ENCODE measurements around the gene DLK2. TPM values are rescaled to one million over a fixed set of nuclear protein-coding genes. Genes with fewer than 3 reads are reported as not detected.
"Not testable (repeated sequence)": the region's sequence is repeated elsewhere in the genome, so short reads cannot be mapped to it uniquely, and the experiment has no call there.

The DLK2 gene
- total RNA-seq, 1 experiment from 2014 or later = 3.6 TPM

DNA sequence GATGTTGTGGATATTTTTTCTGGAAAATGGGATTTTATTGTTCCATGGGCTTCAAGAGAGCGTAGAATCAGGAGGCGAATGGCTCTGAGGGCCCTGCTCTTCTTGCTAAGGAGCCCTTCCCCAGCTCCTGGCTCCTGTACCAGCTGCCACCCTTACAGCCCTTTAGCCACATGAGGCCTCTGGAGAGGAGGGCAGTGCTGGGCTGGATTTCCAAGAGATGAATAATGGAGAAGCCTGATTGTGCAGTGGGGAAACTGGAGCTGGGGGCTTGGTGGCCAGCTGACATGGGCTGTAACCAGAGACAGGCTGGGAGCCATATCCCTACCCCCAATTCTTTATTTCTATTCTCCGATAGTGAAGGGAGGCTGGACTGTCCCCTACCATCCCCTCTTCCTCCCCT is 45.6 kb upstream of the DLK2 start:
- CTCF ChIA-PET = no interaction called here

DNA sequence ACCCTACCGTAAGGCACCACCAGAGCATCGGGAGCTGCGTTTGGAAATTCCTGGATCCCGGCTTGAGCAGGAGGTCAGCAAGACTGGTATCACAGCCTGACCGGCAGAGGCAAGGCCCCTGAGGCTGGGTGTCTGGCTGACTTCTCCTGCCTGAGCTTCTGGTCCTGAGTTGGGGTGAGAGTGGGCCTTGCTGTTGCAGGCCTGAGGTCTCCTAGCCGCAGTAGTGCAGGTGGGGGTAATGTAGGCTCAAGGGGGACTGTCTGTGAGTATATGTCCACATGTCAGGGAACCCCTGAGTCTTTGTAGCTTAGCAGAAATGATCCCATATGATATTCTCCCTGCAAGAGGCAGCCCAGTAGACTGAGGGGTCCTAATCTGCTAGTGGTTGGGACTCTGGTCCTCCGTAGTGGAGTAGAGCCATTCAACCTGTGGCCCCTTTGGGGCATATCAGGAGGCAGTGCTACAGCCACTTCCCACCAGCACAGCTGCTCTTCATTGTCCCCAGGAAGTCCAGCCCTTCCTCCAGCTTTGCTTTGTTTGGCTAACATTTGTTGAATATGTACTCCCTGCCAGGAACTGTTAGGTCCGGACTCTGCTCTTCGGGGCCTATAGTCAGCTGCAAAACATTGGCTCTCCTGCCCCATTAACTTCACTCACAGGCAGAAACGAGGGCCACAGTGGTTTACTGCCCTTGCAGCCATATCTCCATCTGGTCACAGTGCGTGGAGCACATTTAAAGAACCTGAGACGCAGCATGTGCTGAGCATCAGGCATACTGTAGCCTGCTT is 43.9 kb upstream of the DLK2 start:
- H2AFZ ChIP-seq = no peak overlapping the region
- H3K4me1 ChIP-seq (replicated peaks; ENCODE audit: insufficient read depth) = peaks cover 28% of the 10 kb centered on the region
- peaks cover 15% of the 10 kb centered on the region; the same call in 1 of the 2 replicates for H3K36me3 ChIP-seq (ENCODE audit: low read depth)
- ChIA-PET POLR2A (ENCODE audit: unreplicated experiment) (no interaction called here), CTCF (no interaction called here)
- no peaks in the 10 kb centered on the region for H3K9me2 ChIP-seq (ENCODE audit: insufficient read depth)
- no peaks in the 10 kb centered on the region for H3K27me3 ChIP-seq (ENCODE audit: insufficient read depth, low read depth)
- DNase-seq = no peak
- H3F3A ChIP-seq (ENCODE audit: insufficient read depth, low read depth) = peaks cover 27% of the 10 kb centered on the region; the same call in 1 of the 2 replicates
- H3K4me2 ChIP-seq = no peak overlapping the region
- TF ChIP-seq EZH2 (IDR thresholded peaks at IDR 0.05; ENCODE audit: low read depth) = no peak
- TF ChIP-seq, protein P1, sequence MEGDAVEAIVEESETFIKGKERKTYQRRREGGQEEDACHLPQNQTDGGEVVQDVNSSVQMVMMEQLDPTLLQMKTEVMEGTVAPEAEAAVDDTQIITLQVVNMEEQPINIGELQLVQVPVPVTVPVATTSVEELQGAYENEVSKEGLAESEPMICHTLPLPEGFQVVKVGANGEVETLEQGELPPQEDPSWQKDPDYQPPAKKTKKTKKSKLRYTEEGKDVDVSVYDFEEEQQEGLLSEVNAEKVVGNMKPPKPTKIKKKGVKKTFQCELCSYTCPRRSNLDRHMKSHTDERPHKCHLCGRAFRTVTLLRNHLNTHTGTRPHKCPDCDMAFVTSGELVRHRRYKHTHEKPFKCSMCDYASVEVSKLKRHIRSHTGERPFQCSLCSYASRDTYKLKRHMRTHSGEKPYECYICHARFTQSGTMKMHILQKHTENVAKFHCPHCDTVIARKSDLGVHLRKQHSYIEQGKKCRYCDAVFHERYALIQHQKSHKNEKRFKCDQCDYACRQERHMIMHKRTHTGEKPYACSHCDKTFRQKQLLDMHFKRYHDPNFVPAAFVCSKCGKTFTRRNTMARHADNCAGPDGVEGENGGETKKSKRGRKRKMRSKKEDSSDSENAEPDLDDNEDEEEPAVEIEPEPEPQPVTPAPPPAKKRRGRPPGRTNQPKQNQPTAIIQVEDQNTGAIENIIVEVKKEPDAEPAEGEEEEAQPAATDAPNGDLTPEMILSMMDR (conservative IDR thresholded peaks at IDR 0.05) = no peak
- H3K79me2 ChIP-seq (ENCODE audit: low read depth) = peaks cover 4% of the 10 kb centered on the region; the same call in 1 of the 2 replicates
- H3K4me3 ChIP-seq = no peak overlapping the region
- H3K9me3 ChIP-seq (ENCODE audit: insufficient read depth, low read depth) = no peaks in the 10 kb centered on the region
- no peak overlapping the region for H3K27ac ChIP-seq
- BruUV-seq (replicated peaks) = no TSS peak
- H4K20me1 ChIP-seq (ENCODE audit: insufficient read depth) = 0 out of 2 replicates have a peak, but pooled peaks cover 5% of the 10 kb centered on the region
- intact Hi-C loops (cut with micrococcal nuclease; ENCODE audit: unreplicated experiment) = loop anchor here (5.0 to 10.0 kb wide), 3 partner anchors 64 to 324 kb away; partner anchors contain the start of genes CRIP3 and SRF

More for the DNA sequence above, 45.6 kb upstream of the DLK2 start:
- H3K79me2 ChIP-seq (ENCODE audit: low read depth) = peaks cover 4% of the 10 kb centered on the region; the same call in 1 of the 2 replicates
- POLR2A ChIA-PET (ENCODE audit: unreplicated experiment) = no interaction called here
- 0 out of 2 replicates have a peak, but pooled peaks cover under 1% of the 10 kb centered on the region for H4K20me1 ChIP-seq (ENCODE audit: insufficient read depth)
- H3K9me2 ChIP-seq (ENCODE audit: insufficient read depth) = no peaks in the 10 kb centered on the region
- peaks cover 14% of the 10 kb centered on the region for H3K4me1 ChIP-seq (replicated peaks; ENCODE audit: insufficient read depth)
- H3K27ac ChIP-seq = no peak overlapping the region
- peaks cover 19% of the 10 kb centered on the region; the same call in 1 of the 2 replicates for H3F3A ChIP-seq (ENCODE audit: insufficient read depth, low read depth)
- no TSS peak for BruUV-seq (replicated peaks)
- H3K4me2 ChIP-seq = no peak overlapping the region
- peaks cover 15% of the 10 kb centered on the region; the same call in 1 of the 2 replicates for H3K36me3 ChIP-seq (ENCODE audit: low read depth)
- H2AFZ ChIP-seq = no peak overlapping the region
- no peaks in the 10 kb centered on the region for H3K27me3 ChIP-seq (ENCODE audit: insufficient read depth, low read depth)
- intact Hi-C loops (cut with micrococcal nuclease; ENCODE audit: unreplicated experiment) = no loop called here
- TF ChIP-seq, protein P1 (conservative IDR thresholded peaks at IDR 0.05) = no peak
- TF ChIP-seq EZH2 (IDR thresholded peaks at IDR 0.05; ENCODE audit: low read depth) = no peak
- no peak for DNase-seq
- H3K4me3 ChIP-seq = no peak overlapping the region
- no peaks in the 10 kb centered on the region for H3K9me3 ChIP-seq (ENCODE audit: insufficient read depth, low read depth)

DNA sequence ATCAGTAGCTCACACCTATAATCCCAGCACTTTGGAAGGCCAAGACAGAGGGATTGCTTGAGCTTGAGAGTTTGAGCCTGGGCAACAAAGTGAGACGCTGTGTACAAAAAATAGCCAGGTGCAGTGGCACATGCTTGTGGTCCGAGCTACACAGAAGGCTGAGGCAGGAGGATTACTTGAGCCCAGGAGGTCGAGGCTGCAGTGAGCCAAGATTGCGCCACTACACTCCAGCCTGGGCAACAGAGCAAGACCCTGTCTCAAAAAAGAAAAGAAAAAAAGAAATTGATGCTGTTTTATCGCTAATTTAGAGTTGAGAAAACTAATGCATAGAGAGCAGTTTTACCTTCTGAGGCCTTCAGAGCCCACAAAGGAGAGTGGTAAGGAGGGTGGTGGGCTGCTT is 42.9 kb upstream of the DLK2 start:
- H3K9me3 ChIP-seq (ENCODE audit: insufficient read depth, low read depth); H3K27ac ChIP-seq; DNase-seq; H3K79me2 ChIP-seq (ENCODE audit: low read depth); BruUV-seq (replicated peaks); H3K27me3 ChIP-seq (ENCODE audit: insufficient read depth, low read depth); H2AFZ ChIP-seq; H3K9me2 ChIP-seq (ENCODE audit: insufficient read depth); H3K4me3 ChIP-seq; H3K4me2 ChIP-seq; H4K20me1 ChIP-seq (ENCODE audit: insufficient read depth): not testable (repeated sequence)
- Histone ChIP-seq H3F3A (ENCODE audit: insufficient read depth, low read depth) (peaks cover 27% of the 10 kb centered on the region; the same call in 1 of the 2 replicates), H3K4me1 (replicated peaks; ENCODE audit: insufficient read depth) (peaks cover 28% of the 10 kb centered on the region), H3K36me3 (ENCODE audit: low read depth) (peaks cover 15% of the 10 kb centered on the region; the same call in 1 of the 2 replicates)
- CTCF ChIA-PET = interaction anchor here (0.5 to 1.4 kb wide), 2 partner anchors 38 to 44 kb away, joined by 3 read pairs; no protein-coding TSS in a partner anchor
- POLR2A ChIA-PET (ENCODE audit: unreplicated experiment) = interaction anchor here (0.6 kb wide), 1 partner anchor 62 kb away, joined by 3 read pairs; no protein-coding TSS in a partner anchor
- intact Hi-C loops (cut with micrococcal nuclease; ENCODE audit: unreplicated experiment) = loop anchor here (5.0 to 10.0 kb wide), 3 partner anchors 63 to 323 kb away; partner anchors contain the start of genes CRIP3 and SRF

Data from PC-9 (cell line).